B cell (primary cell): ENCODE data around the gene GPX3.

Experiments
- EZH2 ChIP-seq: IDR thresholded peaks from 2 replicates; pipeline ENCODE4 v1.6.1; 2012; ENCODE audit warnings: borderline replicate concordance, low read depth, mild to moderate bottlenecking, moderate library complexity, low read length; ENCODE audit not compliant: insufficient read depth, poor library complexity, severe bottlenecking
- TF ChIP-seq, protein P1 (sequence below): fragments of 200-600 bp; IDR thresholded peaks from one replicate; pipeline ENCODE4 v1.8.0; 2022; ENCODE audit warnings: antibody characterized with exemption, mild to moderate bottlenecking

- TF ChIP-seq, protein P1, sequence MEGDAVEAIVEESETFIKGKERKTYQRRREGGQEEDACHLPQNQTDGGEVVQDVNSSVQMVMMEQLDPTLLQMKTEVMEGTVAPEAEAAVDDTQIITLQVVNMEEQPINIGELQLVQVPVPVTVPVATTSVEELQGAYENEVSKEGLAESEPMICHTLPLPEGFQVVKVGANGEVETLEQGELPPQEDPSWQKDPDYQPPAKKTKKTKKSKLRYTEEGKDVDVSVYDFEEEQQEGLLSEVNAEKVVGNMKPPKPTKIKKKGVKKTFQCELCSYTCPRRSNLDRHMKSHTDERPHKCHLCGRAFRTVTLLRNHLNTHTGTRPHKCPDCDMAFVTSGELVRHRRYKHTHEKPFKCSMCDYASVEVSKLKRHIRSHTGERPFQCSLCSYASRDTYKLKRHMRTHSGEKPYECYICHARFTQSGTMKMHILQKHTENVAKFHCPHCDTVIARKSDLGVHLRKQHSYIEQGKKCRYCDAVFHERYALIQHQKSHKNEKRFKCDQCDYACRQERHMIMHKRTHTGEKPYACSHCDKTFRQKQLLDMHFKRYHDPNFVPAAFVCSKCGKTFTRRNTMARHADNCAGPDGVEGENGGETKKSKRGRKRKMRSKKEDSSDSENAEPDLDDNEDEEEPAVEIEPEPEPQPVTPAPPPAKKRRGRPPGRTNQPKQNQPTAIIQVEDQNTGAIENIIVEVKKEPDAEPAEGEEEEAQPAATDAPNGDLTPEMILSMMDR: no peak
- no peak for TF ChIP-seq EZH2
These were observed 34.3 kb downstream of the GPX3 start for GRCh38 chr5:151054709-151055108.
